A549 (cell line): Measurements from ENCODE around the gene SEMA5B.

Experiments
- EP300 ChIP-seq, 2 experiments: fragments of >200 bp; sonication (Bioruptor Twin); formaldehyde crosslinking; IDR thresholded peaks; 2 replicates in 1 of 2; 3 replicates in 1 of 2; pipeline ENCODE4 v1.6.1; 2016 to 2017
- POLR2AphosphoS2 ChIP-seq: conservative IDR thresholded peaks from 2 replicates; pipeline ENCODE4 v1.6.1; 2012; ENCODE audit warnings: low read length, improper control_type of control experiment, inconsistent platforms
- RAD21 ChIP-seq, 2 experiments: fragments of >200 bp in 1 of 2; sonication (Bioruptor Twin) in 1 of 2; formaldehyde crosslinking in 1 of 2; IDR thresholded peaks in 1 of 2; conservative IDR thresholded peaks in 1 of 2; 2 replicates in 1 of 2; 3 replicates in 1 of 2; pipeline ENCODE4 v1.6.1; 2012 to 2018; ENCODE audit warnings: inconsistent platforms in 1 of 2
- RNF2 ChIP-seq: fragments of 200-600 bp; sonication (generic); IDR thresholded peaks from 2 replicates; pipeline ENCODE4 v1.6.1; 2016; ENCODE audit warnings: low read depth, mild to moderate bottlenecking, antibody characterized with exemption, moderate library complexity, borderline replicate concordance
- TF ChIP-seq, protein P1 (sequence below): IDR thresholded peaks from 2 replicates; pipeline ENCODE4 v1.6.1; 2012; ENCODE audit warnings: low read depth, borderline replicate concordance
- TF ChIP-seq, protein P2 (sequence below): fragments of >200 bp; sonication (Bioruptor Twin); formaldehyde crosslinking; IDR thresholded peaks from 3 replicates; pipeline ENCODE4 v1.5.1; 2016

GRCh38 chr3:123019161-123019560 lies 8.4 kb downstream of the SEMA5B start:
- TF ChIP-seq, protein P1, sequence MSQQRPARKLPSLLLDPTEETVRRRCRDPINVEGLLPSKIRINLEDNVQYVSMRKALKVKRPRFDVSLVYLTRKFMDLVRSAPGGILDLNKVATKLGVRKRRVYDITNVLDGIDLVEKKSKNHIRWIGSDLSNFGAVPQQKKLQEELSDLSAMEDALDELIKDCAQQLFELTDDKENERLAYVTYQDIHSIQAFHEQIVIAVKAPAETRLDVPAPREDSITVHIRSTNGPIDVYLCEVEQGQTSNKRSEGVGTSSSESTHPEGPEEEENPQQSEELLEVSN, result no peak
- TF ChIP-seq EP300 (IDR thresholded peaks at IDR 0.05) (no peak), POLR2AphosphoS2 (no peak), RAD21 (conservative IDR thresholded peaks at IDR 0.05 in 1 of 2, IDR thresholded peaks at IDR 0.05 in 1 of 2) (no peak), RNF2 (no peak)
- TF ChIP-seq, protein P2, sequence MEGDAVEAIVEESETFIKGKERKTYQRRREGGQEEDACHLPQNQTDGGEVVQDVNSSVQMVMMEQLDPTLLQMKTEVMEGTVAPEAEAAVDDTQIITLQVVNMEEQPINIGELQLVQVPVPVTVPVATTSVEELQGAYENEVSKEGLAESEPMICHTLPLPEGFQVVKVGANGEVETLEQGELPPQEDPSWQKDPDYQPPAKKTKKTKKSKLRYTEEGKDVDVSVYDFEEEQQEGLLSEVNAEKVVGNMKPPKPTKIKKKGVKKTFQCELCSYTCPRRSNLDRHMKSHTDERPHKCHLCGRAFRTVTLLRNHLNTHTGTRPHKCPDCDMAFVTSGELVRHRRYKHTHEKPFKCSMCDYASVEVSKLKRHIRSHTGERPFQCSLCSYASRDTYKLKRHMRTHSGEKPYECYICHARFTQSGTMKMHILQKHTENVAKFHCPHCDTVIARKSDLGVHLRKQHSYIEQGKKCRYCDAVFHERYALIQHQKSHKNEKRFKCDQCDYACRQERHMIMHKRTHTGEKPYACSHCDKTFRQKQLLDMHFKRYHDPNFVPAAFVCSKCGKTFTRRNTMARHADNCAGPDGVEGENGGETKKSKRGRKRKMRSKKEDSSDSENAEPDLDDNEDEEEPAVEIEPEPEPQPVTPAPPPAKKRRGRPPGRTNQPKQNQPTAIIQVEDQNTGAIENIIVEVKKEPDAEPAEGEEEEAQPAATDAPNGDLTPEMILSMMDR, result no peak
